Measurements from ENCODE around the gene NUCB2. TPM values are rescaled to one million over a fixed set of nuclear protein-coding genes. Genes with fewer than 3 reads are reported as not detected.

The NUCB2 gene
- total and polyA plus RNA-seq, 2 donors, result 198 to 374 TPM

GRCh38 chr11:17275400-17276235 lies 921 bp upstream of the NUCB2 start:
- Histone ChIP-seq H3K4me1 (ENCODE audit: control insufficient read depth in 2 of 2, insufficient read depth in 2 of 2, low read length in 2 of 2) (peaks cover 14 to 50% of the 10 kb centered on the region in 2 donors), H3K4me3 (ENCODE audit: low read length in 2 of 2) (peak overlapping the region; percentile 58 to 84), H3K27me3 (ENCODE audit: control insufficient read depth in 2 of 2, insufficient read depth in 1 of 2, low read length in 1 of 2) (no peaks in the 10 kb centered on the region), H3K36me3 (ENCODE audit: control insufficient read depth in 2 of 2, insufficient read depth in 2 of 2, low read length in 1 of 2) (peaks cover 0 to 2% of the 10 kb centered on the region in 2 donors), H3K9me3 (ENCODE audit: control insufficient read depth in 2 of 2, insufficient read depth in 1 of 2, low read length in 1 of 2) (no peaks in the 10 kb centered on the region), H3K27ac (ENCODE audit: low read depth in 1 of 2, low read length in 1 of 2) (peak overlapping the region; percentile 97 to 98)
- 37% methylated on average over 10 of the region's 10 CpGs for WGBS
- peak in 2 of 9 donors; percentile 23 to 45 for DNase-seq (ENCODE audit: low read depth in 6 of 9, low spot score in 9 of 9)

GRCh38 chr11:17277024-17277584 lies 565 bp downstream of the NUCB2 start:
- WGBS, result under 1% methylated on average over 17 of the region's 17 CpGs
- peaks cover 14 to 57% of the 10 kb centered on the region in 2 donors for H3K4me1 ChIP-seq (ENCODE audit: control insufficient read depth in 2 of 2, insufficient read depth in 2 of 2, low read length in 2 of 2)
- peak in 8 of 9 donors; percentile 55 to 90 (median 71) for DNase-seq (ENCODE audit: low read depth in 6 of 9, low spot score in 9 of 9)
- peak overlapping the region; percentile 58 to 84 for H3K4me3 ChIP-seq (ENCODE audit: low read length in 2 of 2)
- no peaks in the 10 kb centered on the region for H3K27me3 ChIP-seq (ENCODE audit: control insufficient read depth in 2 of 2, insufficient read depth in 1 of 2, low read length in 1 of 2)
- no peaks in the 10 kb centered on the region for H3K9me3 ChIP-seq (ENCODE audit: control insufficient read depth in 2 of 2, insufficient read depth in 1 of 2, low read length in 1 of 2)
- peak overlapping the region; percentile 97 to 98 for H3K27ac ChIP-seq (ENCODE audit: low read depth in 1 of 2, low read length in 1 of 2)
- H3K36me3 ChIP-seq (ENCODE audit: control insufficient read depth in 2 of 2, insufficient read depth in 2 of 2, low read length in 1 of 2), result peaks cover 0 to 12% of the 10 kb centered on the region in 2 donors

- Histone ChIP-seq H3K27me3 (ENCODE audit: control insufficient read depth in 2 of 2, insufficient read depth in 1 of 2, low read length in 1 of 2) (no peaks in the 10 kb centered on the region), H3K4me3 (ENCODE audit: low read length in 2 of 2) (no peak overlapping the region), H3K27ac (ENCODE audit: low read depth in 1 of 2, low read length in 1 of 2) (peak overlapping the region; percentile 22 to 53), H3K4me1 (ENCODE audit: control insufficient read depth in 2 of 2, insufficient read depth in 2 of 2, low read length in 2 of 2) (peaks cover 5 to 29% of the 10 kb centered on the region in 2 donors), H3K9me3 (ENCODE audit: control insufficient read depth in 2 of 2, insufficient read depth in 1 of 2, low read length in 1 of 2) (no peaks in the 10 kb centered on the region), H3K36me3 (ENCODE audit: control insufficient read depth in 2 of 2, insufficient read depth in 2 of 2, low read length in 1 of 2) (peaks cover 6 to 42% of the 10 kb centered on the region in 2 donors)
- 83% methylated on average over 9 of the region's 9 CpGs for WGBS
- DNase-seq (ENCODE audit: low read depth in 6 of 9, low spot score in 9 of 9), result no peak
Observed at GRCh38 chr11:17280494-17281127, 4.1 kb downstream of the NUCB2 start.

DNA sequence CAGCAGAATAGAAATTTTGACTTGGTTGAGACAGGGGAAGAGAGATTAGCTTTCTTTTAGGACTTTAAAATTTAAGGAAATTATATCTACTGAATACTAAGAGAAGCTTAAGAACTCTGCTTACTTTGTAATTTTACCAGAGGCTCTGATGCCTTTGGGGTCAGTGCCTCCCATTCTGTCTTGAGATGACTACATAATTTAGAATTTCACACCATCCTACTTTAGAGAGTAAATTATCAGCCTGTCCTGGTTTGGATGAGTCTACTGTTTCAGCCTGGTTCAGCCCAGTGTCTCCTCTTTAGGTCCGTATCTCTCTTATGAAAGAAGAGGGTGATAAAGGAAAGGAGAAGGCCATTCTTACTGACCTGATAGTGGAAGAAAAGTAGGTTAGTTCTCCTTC lies 9.8 kb downstream of the NUCB2 start:
- Histone ChIP-seq H3K27ac (ENCODE audit: low read depth in 1 of 2, low read length in 1 of 2) (peak overlapping the region in 1 of 2 donors; percentile 60), H3K27me3 (ENCODE audit: control insufficient read depth in 2 of 2, insufficient read depth in 1 of 2, low read length in 1 of 2) (no peaks in the 10 kb centered on the region), H3K36me3 (ENCODE audit: control insufficient read depth in 2 of 2, insufficient read depth in 2 of 2, low read length in 1 of 2) (peaks cover 20 to 78% of the 10 kb centered on the region in 2 donors), H3K4me1 (ENCODE audit: control insufficient read depth in 2 of 2, insufficient read depth in 2 of 2, low read length in 2 of 2) (peaks cover 6 to 11% of the 10 kb centered on the region in 2 donors), H3K4me3 (ENCODE audit: low read length in 2 of 2) (no peak overlapping the region), H3K9me3 (ENCODE audit: control insufficient read depth in 2 of 2, insufficient read depth in 1 of 2, low read length in 1 of 2) (no peaks in the 10 kb centered on the region)
- no peak for DNase-seq (ENCODE audit: low read depth in 6 of 9, low spot score in 9 of 9)
- 93% methylated on average over 1 of the region's 1 CpG for WGBS

- no peaks in the 10 kb centered on the region for H3K27me3 ChIP-seq (ENCODE audit: control insufficient read depth in 2 of 2, insufficient read depth in 1 of 2, low read length in 1 of 2)
- H3K9me3 ChIP-seq (ENCODE audit: control insufficient read depth in 2 of 2, insufficient read depth in 1 of 2, low read length in 1 of 2), result no peaks in the 10 kb centered on the region
- H3K4me1 ChIP-seq (ENCODE audit: control insufficient read depth in 2 of 2, insufficient read depth in 2 of 2, low read length in 2 of 2), result peaks cover 6 to 11% of the 10 kb centered on the region in 2 donors
- peaks cover 20 to 78% of the 10 kb centered on the region in 2 donors for H3K36me3 ChIP-seq (ENCODE audit: control insufficient read depth in 2 of 2, insufficient read depth in 2 of 2, low read length in 1 of 2)
- 76% methylated on average over 4 of the region's 4 CpGs for WGBS
- no peak overlapping the region for H3K27ac ChIP-seq (ENCODE audit: low read depth in 1 of 2, low read length in 1 of 2)
- no peak overlapping the region for H3K4me3 ChIP-seq (ENCODE audit: low read length in 2 of 2)
- DNase-seq (ENCODE audit: low read depth in 6 of 9, low spot score in 9 of 9), result no peak
Observed at GRCh38 chr11:17287058-17287457, 10.5 kb downstream of the NUCB2 start.

- peaks cover 24 to 62% of the 10 kb centered on the region in 2 donors for H3K36me3 ChIP-seq (ENCODE audit: control insufficient read depth in 2 of 2, insufficient read depth in 2 of 2, low read length in 1 of 2)
- 98% methylated on average over 1 of the region's 1 CpG for WGBS
- no peak for DNase-seq (ENCODE audit: low read depth in 6 of 9, low spot score in 9 of 9)
- H3K4me3 ChIP-seq (ENCODE audit: low read length in 2 of 2), result no peak overlapping the region
- H3K9me3 ChIP-seq (ENCODE audit: control insufficient read depth in 2 of 2, insufficient read depth in 1 of 2, low read length in 1 of 2), result no peaks in the 10 kb centered on the region
- no peaks in the 10 kb centered on the region for H3K4me1 ChIP-seq (ENCODE audit: control insufficient read depth in 2 of 2, insufficient read depth in 2 of 2, low read length in 2 of 2)
- H3K27ac ChIP-seq (ENCODE audit: low read depth in 1 of 2, low read length in 1 of 2), result no peak overlapping the region
- H3K27me3 ChIP-seq (ENCODE audit: control insufficient read depth in 2 of 2, insufficient read depth in 1 of 2, low read length in 1 of 2), result no peaks in the 10 kb centered on the region
Observed at GRCh38 chr11:17291710-17292109, 15.2 kb downstream of the NUCB2 start.

- Histone ChIP-seq H3K4me1 (ENCODE audit: control insufficient read depth in 2 of 2, insufficient read depth in 2 of 2, low read length in 2 of 2) (no peaks in the 10 kb centered on the region), H3K27ac (ENCODE audit: low read depth in 1 of 2, low read length in 1 of 2) (no peak overlapping the region), H3K9me3 (ENCODE audit: control insufficient read depth in 2 of 2, insufficient read depth in 1 of 2, low read length in 1 of 2) (no peaks in the 10 kb centered on the region), H3K27me3 (ENCODE audit: control insufficient read depth in 2 of 2, insufficient read depth in 1 of 2, low read length in 1 of 2) (no peaks in the 10 kb centered on the region), H3K4me3 (ENCODE audit: low read length in 2 of 2) (no peak overlapping the region), H3K36me3 (ENCODE audit: control insufficient read depth in 2 of 2, insufficient read depth in 2 of 2, low read length in 1 of 2) (peaks cover 27 to 63% of the 10 kb centered on the region in 2 donors)
- WGBS, result 45% methylated on average over 1 of the region's 1 CpG
- no peak for DNase-seq (ENCODE audit: low read depth in 6 of 9, low spot score in 9 of 9)
Observed at GRCh38 chr11:17293311-17293710, 16.8 kb downstream of the NUCB2 start.

GRCh38 chr11:17294033-17294432 lies 17.5 kb downstream of the NUCB2 start:
- Histone ChIP-seq H3K27me3 (ENCODE audit: control insufficient read depth in 2 of 2, insufficient read depth in 1 of 2, low read length in 1 of 2) (no peaks in the 10 kb centered on the region), H3K4me3 (ENCODE audit: low read length in 2 of 2) (no peak overlapping the region), H3K9me3 (ENCODE audit: control insufficient read depth in 2 of 2, insufficient read depth in 1 of 2, low read length in 1 of 2) (no peaks in the 10 kb centered on the region), H3K27ac (ENCODE audit: low read depth in 1 of 2, low read length in 1 of 2) (no peak overlapping the region), H3K36me3 (ENCODE audit: control insufficient read depth in 2 of 2, insufficient read depth in 2 of 2, low read length in 1 of 2) (peaks cover 24 to 64% of the 10 kb centered on the region in 2 donors), H3K4me1 (ENCODE audit: control insufficient read depth in 2 of 2, insufficient read depth in 2 of 2, low read length in 2 of 2) (no peaks in the 10 kb centered on the region)
- DNase-seq (ENCODE audit: low read depth in 6 of 9, low spot score in 9 of 9), result no peak

Measured in thymus (tissue), 11 donors.